Activated T-cell treated with anti-CD3 and anti-CD28 coated beads for 1 hour (primary cell): Measurements from ENCODE around the gene WNT9B.

Experiments
- DNase-seq: peaks from one replicate; pipeline ENCODE4 v3.0.0-alpha.2; 2020; ENCODE audit warnings: low read depth

Gene WNT9B

DNA sequence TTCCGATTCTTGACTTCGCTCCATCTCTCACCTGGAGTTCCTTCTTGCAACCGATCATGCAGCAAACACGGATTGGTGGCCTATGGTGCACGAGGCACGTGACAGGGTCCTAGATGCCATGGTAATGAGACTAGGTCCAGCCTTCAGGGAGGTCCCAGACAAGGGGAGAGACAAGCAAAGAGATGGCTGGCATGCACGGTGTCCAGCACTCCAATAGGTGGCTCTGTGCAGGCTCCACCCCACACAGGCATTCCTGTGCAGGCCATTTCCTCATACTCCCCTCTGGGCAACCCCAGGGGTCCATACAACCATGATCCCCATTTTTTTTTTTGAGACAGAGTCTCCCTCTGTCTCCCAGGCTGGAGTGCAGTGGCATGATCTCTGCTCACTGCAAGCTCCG lies 31.3 kb downstream of the WNT9B start:
- DNase-seq, result no peak

DNA sequence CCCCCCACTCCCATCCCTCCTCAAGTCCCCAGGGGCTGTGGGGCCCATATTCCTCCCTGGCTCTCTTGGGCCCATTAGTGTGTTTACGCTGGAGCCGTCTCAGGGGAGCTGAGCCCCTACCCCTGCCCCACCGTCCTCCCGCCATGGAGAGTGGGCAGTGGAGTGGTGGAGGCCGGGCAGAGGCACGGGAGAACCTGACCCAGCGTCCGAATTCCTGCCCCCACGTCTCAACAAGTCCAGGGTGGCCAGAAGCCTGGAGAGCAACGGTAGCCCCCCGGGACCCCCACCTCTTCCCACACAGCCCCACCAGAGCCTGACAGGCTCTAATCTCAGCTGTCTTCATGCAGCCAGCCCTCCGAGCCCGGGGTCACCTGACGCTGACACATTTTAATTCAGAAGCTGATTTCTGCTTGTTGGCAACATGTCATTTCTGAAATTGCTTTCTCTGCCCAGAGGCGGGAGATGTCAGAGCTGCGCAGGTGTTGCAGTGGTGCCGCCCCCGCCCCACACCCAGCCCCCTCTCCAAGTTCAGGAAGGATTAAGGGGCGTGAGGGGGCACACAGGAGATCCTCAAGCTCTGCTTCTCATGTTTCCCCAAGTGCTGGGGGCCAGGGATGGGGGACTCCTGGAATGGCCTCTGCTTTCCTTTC lies 32.6 kb downstream of the WNT9B start:
- no peak for DNase-seq

DNA sequence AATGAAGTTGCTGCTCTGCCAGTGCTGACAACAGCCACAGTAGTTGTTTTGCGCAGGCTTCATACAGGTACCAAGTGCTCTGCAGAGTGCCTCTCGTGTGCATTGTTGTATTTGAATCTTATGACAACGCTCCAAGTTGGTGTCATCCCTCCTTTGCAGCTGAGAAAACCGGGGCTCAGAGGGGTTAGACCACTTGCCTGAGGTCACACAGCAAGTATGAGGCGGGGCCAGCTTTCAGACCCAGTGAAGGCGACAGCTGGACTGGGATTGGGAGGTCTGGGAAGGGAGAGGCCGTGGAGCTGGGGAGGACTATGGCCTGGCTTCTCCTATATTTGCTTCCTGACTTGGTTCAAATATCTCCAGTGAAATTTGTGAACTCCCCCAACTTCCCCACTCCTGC lies 33.2 kb downstream of the WNT9B start:
- no peak for DNase-seq

- DNase-seq, result no peak
These were observed 34.3 kb downstream of the WNT9B start for GRCh38 chr17:46885415-46886309.

DNA sequence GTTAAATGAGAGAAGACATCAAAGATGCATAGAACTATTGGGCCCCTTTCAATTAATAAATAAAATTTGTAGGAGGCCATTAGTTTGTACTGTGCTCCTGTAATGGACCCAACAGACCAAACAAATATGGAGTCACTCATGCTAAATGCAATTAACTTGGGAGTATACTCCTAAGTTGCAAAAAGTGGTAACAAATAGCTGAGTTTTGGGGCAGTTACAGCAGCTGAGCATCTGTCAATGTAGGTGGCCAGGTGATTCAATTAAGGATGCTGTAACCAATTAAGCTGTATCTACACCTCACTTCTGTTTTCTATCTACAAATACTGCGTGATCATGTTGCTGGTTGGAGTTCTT lies 34.9 kb downstream of the WNT9B start:
- no peak for DNase-seq

GRCh38 chr17:46887717-46888116 lies 36.3 kb downstream of the WNT9B start:
- DNase-seq, result no peak

DNA sequence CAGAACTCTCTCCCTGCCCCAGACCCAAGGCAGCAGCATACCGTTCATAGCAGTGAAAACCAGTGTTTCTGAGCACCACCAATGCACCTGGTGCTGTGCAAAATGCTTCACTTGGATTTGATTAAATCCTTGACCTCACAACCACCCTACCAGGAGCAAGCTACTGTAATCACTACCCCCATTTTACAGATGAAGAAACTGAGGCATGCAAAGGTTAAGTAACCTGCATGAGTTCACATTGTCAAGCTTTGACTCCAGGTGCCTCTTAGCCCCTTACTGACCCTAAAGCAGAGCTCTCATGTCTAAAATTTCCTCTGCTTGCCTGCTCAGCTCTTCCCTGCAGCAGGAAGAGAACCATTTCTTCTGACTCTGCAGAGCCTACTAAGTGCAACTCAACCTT lies 37.3 kb downstream of the WNT9B start:
- DNase-seq, result no peak

DNA sequence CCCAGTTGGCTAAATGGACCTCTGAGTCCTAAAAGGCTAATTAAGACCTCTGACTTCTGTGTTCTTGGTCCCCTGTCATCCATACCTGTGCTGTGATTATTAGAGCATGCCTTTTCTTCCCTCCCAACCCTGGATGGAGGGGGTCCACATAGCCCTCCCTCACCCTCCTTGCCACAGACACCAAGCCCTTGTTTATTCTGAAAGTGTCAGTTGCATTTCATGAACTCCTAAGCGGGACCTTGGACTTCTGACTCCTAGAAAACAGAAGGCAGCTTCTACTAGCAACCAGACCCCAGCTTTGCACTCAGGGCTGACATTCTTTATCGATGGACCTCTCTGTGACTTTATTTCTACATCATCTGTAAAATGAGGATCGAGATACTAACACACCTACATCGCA lies 38.1 kb downstream of the WNT9B start:
- DNase-seq, result no peak

DNA sequence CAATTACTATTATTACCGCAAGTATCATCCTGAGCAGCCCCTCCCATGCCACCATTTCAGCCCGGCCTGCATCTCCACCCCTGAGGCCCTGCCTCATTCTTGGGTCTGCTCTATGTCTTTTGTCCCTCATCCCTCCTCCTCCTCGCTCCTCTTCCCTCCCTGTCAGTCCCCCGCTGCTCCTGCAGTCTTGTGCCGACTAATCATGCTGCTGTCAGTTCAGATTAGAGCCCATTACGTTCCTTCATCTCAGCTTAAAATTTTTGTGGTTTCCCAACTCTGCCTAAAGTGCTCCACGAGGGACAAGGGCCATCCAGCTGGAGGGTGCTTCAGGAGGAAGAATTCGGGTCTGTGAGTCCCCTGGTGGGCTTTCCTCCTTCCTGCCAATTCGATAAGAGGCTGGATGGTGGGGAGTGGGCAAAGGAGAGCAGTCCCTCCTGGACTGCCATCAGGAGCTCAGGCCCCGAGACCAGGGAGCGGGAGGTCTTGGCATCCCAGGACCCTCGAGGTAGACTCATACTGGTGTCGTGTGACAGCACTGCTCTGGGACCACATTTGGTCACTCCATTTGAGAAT lies 38.7 kb downstream of the WNT9B start:
- DNase-seq, result no peak

DNA sequence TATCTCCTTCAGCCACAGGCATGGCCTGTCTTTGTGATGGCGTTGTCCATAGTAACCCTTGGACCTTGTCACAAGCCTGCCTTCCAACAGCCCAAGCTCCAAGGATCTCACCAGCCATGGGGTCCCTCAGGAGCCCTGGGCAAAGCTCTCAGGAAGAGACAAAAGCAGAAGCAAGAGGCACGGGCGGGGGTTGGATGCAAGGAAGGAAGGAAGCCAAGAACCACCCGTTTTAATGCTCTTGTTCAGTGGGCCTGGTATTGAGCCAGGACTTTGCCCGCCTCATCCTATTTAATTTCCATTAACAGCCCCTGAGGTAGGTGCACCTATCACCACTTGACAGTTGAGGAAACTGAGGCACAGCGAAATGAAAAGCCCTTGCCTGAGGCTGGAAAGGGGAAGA lies 39.3 kb downstream of the WNT9B start:
- no peak for DNase-seq

DNA sequence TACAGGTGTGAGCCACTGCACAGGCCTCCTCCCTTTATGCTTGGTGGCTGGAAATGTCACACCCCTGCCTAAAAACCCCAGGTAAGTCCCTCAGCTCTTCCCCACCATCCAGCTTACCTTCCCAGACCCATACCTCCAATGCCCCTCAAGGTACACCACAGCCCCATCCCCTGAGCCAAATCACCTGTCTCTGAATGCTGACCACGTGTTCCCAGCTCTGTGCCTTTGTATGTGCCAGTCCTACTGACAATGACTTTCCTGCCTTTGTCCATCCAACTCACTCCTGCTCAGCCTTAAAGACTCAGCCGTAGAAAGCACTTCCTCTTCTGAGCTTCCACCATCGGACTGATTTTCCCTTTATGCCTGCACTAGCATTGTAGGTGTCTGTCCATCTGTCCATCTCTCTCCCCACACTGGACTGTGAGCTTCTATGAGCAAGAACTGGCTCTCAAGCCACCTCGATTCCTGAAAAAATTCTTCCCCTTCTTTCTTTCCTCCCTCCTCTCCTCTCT lies 40.9 kb downstream of the WNT9B start:
- DNase-seq, result no peak

- no peak for DNase-seq
These were observed 42.6 kb downstream of the WNT9B start for GRCh38 chr17:46894024-46894423.

DNA sequence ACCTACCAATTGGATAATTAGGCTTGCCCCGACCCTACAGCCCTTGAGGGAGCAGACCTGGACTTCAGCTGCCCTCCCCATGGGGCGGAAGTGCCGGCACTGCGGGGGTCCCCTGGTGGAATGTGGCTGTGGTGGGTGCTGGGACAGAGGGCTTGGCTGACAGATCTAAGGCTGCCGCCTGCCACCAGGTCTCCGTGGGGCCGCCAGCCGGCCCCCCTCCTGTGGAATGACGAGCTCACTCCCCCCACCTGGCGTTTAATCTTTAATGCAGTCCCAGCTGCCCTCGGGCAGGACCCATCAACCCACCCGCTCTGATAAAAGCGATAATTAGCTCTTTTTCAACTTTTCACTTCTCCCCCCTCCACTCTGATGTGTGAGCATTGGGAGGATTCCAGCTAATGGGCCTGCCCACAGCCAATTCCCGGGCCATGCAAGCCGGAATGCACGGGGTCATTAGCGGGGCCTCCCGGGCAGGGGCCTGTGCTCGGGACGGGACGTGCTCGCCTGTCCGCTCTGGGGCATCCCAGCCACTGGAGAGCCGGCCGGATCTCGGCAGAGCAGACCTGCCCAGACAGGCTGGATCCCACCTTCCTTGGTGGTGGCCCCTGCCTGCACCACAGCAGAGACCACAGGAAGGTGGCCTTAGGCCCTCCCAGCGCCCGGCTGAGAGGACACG lies 43.2 kb downstream of the WNT9B start:
- DNase-seq, result no peak

DNA sequence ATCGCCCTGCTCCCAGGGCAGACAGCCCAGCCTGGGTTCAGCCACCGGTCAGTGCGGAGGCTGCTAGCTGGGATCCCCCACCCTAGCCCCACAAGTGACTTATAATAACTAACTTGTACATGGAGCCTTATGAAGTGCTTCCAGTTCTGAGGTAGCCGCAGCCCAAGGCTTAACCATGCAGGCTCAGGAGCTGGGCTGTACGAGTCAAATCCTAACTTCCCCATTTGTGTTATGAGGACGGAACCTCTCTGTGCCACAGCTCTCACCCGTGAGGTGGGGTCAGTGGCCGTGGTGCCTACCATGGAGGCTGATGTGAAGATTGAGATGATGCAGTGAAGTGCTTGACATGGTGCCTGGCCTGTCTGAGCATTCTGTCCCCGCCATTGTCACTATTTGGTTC lies 43.8 kb downstream of the WNT9B start:
- DNase-seq, result no peak

- no peak for DNase-seq
These were observed 45.6 kb downstream of the WNT9B start for GRCh38 chr17:46896991-46897390.

DNA sequence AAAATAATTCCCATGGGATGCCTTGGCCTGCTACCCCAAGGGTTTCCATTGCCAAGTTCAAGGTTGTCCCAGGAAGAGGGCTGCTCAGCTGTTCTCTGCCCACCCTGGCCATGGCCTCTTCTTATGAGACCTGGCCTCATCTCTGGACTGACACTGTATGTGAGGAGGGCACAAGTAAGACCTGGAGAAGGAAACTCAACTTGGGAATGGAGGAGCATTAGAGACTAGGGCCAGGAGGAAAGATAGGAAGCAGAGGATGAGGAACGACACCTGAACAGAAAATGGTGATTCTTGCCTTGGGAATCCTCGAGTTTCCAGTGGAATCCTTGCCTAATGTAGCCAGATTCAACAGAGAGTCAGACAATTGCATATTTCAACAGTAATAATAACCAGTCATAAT lies 47.0 kb downstream of the WNT9B start:
- DNase-seq, result no peak

- DNase-seq, result no peak
These were observed 47.5 kb downstream of the WNT9B start for GRCh38 chr17:46898860-46899259.

DNA sequence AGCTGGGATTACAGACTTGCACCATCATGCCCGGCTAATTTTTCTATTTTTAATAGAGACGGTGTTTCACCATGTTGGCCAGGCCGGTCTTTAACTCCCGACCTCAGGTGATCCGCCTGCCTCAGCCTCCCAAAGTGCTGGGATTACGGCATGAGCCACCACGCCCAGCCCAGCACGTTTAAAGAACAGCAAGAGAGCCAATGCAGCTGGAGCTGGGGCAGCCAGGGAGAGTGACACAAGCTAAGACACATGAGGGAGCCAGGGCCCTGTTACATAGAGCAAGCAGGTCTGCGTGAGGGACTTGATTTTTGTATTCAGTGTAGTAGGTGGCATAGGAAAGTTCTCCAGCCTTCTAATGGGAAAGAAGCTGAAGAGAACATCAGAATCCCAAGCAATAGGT lies 49.9 kb downstream of the WNT9B start:
- DNase-seq, result no peak

GRCh38 chr17:46903762-46904672 lies 52.6 kb downstream of the WNT9B start:
- no peak for DNase-seq

DNA sequence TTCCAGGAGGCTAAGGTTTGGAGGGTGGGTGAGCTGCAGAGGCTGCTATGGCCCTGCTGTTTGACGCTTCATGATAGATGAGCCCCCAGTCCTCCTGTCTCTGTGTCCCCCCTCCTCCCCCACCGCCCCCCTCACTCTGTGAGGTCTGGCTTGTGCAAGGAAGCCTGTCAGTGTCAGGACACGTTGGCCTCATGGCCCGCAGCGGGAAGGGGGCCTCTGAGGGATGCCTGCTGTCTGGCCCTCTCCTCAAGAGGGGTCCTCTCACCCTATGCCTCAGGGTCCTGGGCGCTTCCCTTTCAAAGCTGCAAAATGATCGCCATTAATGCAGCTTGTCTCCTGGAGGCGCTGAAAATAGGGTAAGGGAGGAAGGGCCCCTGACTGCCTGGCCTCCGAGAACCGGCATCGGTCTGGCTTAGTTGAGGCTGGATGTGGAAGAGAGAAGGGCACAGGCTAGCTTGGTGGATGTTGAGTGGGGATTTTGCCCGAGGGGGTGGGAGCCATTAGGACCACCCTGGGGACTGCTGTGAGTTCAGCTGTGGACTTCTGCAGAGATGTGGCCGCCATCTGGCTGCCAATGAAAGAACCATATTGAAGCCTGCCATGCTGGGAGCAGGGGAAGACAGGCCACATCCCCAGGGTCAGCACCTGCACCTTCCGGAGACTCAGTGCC lies 56.8 kb downstream of the WNT9B start:
- DNase-seq, result no peak
